H7 (cell line): ENCODE data around the gene HOXA11. TPM values are rescaled to one million over a fixed set of nuclear protein-coding genes. Genes with fewer than 3 reads are reported as not detected.

Source experiments
- DNase-seq: peaks from one replicate; pipeline ENCODE4 v3.0.0; 2012
- H3K27me3 ChIP-seq: 2 replicates; pipeline ENCODE4 v1.6.0; 2011; ENCODE audit warnings: mild to moderate bottlenecking, low read length; ENCODE audit not compliant: control insufficient read depth, insufficient read depth
- H3K36me3 ChIP-seq: replicated peaks from 2 replicates; pipeline ENCODE4 v1.5.1; 2011; ENCODE audit warnings: low read length; ENCODE audit not compliant: control insufficient read depth, insufficient read depth
- H3K4me3 ChIP-seq: 2 replicates; pipeline ENCODE4 v1.5.1; 2011; ENCODE audit warnings: low read depth, mild to moderate bottlenecking, control low read depth, low read length, moderate library complexity; ENCODE audit not compliant: insufficient read depth
- total RNA-seq: library from RNA; depleted of rRNA; stranded (reverse); fragments of >200 nt; shearing (Covaris generic); gene quantifications from 2 replicates; pipeline ENCODE4 v1.2.3, GENCODE V29; 2014

HOXA11 gene
- total RNA-seq, 1 experiment from 2014 or later = not detected

GRCh38 chr7:27200761-27201579 is 15.9 kb upstream of the HOXA11 start:
- H3K4me3 ChIP-seq = no peak overlapping the region

GRCh38 chr7:27199849-27200760 is 15.1 kb upstream of the HOXA11 start, which contains the start of gene HOXA13:
TSS of gene HOXA13 (minus strand) at chr7:27200091. CDS start at chr7:27200077, 14 bp downstream.
- H3K36me3 ChIP-seq = no peaks in the 10 kb centered on the region
- H3K4me3 ChIP-seq = peak within 1 kb of the TSS; percentile 19; the same call in 1 of the 2 replicates
- H3K27me3 ChIP-seq = peaks cover 99% of the 10 kb centered on the region
- peak; percentile 89 for DNase-seq

More at GRCh38 chr7:27200761-27201579, 15.9 kb upstream of the HOXA11 start:
- H3K27me3 ChIP-seq = peaks cover 99% of the 10 kb centered on the region
- DNase-seq = no peak
- no peaks in the 10 kb centered on the region for H3K36me3 ChIP-seq

DNA sequence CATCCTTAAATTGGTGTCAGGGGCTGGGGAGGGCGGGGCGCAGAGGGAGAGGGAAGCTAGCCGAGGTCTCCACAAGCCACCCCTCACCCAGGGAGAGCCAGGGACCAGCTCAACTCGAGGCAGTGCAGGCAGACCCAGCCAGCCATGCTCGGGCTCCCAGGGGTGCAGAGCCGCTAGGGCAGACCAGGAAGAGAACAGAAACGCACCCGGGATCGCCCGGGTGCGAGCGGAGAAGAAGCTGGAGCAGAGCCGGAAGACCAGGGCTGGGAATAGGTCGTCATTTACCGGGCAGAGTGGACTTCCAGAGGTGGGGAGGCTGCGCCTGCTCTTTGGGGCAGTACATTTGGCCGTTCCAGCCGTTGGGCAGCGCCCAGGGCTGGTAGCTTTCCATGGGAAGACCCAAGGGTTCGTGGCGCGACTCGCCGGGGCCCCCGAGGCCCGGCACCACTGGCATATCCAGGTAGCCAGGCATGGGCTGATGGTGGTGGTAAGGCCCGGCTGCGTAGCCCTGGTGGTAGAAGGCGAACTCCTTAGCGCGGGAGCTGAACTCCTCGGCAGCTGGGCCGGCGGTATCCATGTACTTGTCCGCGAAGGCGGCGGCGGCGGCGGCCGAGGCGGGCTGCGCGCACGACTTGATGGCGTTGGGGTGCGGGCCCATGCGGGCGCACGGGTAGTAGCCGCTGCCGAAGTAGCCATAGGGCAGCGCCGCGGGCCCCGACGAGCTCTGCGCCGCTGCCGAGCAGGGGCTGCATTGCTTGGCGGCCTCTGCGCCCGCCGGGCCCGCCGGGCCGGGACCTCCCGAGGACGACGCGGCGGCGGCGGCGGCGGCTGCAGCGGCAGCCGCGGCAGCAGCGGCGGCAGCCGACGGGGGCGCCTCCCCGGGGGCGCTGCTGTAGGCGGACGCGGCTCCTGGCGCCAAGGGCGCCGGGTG is 14.1 kb upstream of the HOXA11 start:
- H3K27me3 ChIP-seq = peaks cover 99% of the 10 kb centered on the region
- H3K4me3 ChIP-seq = no peak overlapping the region
- DNase-seq = peak; percentile 87
- H3K36me3 ChIP-seq = no peaks in the 10 kb centered on the region

DNA sequence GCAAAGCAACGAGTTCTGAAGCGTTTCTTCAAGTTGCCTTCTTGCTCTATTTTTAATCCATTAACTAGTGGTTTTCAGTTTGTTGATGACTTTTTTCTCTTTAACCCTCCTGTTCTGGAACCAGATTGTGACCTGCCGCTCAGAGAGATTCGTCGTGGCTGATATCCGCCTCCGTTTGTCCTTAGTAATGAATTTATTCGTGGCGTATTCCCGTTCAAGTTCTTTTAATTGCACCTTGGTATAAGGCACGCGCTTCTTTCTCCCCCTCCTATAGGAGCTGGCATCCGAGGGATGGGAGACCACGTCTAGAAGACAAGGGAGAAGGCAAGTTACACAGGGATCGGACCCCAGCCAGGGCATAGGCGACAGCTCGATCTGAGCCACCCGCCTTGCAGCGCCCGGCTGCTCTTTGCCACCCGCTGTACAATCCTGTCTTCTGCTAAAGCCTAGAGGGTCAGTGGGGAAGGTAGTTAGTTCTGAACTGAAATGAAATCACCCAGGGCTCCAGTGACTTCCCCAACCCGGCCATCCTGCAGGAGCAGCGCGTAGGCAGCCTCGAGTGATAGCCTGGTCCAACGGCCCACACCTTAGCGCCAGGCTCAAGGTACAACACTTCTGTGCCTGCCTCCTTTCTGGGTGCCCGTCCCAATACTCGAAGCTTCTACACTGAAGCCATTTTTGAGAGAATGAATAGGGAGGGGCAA is 13.3 kb upstream of the HOXA11 start:
- H3K4me3 ChIP-seq = no peak overlapping the region
- H3K27me3 ChIP-seq = peaks cover 99% of the 10 kb centered on the region
- peak; percentile 55 for DNase-seq
- no peaks in the 10 kb centered on the region for H3K36me3 ChIP-seq

- H3K36me3 ChIP-seq = no peaks in the 10 kb centered on the region
Observed at GRCh38 chr7:27197137-27198042, 12.4 kb upstream of the HOXA11 start.

DNA sequence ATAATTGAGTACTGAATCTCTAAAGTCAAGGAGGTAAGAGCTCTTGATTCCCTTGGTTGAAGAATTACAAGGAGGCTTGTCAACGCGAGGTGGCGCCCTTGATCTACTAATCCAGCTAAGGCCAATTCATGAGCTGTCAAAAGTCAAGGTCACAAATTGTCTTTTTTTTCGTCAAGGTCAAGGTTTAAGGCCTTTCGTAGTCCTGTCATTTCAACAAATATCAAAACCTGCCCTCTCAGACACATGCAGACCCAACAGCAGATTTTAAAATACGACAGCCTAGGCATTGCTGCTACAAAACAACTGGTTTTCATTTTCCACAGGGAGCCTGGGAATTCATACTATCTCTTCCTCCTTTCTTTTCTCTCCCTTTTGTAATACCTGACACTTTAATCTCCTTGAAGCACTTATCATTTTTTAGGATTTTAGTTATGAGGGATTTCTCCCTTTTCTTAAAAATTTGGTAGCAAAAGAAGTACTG is 11.3 kb upstream of the HOXA11 start:
- peak; percentile 85 for DNase-seq
- H3K27me3 ChIP-seq = peaks cover 99% of the 10 kb centered on the region

More at GRCh38 chr7:27197137-27198042, 12.4 kb upstream of the HOXA11 start:
- DNase-seq = no peak
- H3K27me3 ChIP-seq = peaks cover 99% of the 10 kb centered on the region
- H3K4me3 ChIP-seq = no peak overlapping the region

DNA sequence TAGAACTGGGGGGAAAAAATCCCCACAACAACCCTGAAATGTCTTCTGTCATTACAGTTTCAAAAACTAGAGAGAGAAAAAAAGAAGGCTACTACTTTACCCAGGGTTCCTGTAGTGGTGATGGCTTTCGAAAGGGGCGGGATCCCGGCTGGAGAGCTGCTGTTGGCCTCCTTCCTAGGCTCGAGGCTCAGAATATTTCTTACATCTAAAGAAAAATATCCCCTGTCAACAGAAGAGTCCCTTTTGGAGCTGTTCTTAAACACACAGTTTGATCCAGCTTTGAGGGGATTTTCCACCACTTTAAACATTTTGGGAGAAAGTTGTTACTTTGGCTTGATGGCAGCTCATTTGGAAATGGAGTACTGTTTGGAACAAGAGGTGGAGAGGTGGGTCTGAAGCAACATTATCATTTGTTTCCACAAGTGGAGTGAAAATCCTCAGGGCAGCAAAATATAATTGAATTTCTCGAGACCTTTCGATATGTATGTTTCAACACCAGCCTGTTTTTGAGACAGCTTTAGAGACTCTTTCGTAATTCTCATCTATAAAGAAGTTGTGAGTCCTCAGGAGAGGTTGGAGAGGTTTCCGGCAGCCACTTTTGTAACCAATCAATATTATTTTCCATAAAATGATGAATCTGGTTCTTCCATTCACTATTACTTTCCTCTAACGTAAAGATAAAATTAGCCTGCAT is 9.8 kb upstream of the HOXA11 start:
- no peak overlapping the region for H3K4me3 ChIP-seq
- DNase-seq = no peak

More for the DNA sequence above, 11.3 kb upstream of the HOXA11 start:
- Histone ChIP-seq H3K4me3 (no peak overlapping the region), H3K36me3 (no peaks in the 10 kb centered on the region)

GRCh38 chr7:27194002-27194352 is 8.9 kb upstream of the HOXA11 start:
- DNase-seq = no peak
- no peaks in the 10 kb centered on the region for H3K36me3 ChIP-seq
- H3K27me3 ChIP-seq = peaks cover 99% of the 10 kb centered on the region
- H3K4me3 ChIP-seq = no peak overlapping the region

More for the DNA sequence above, 9.8 kb upstream of the HOXA11 start:
- Histone ChIP-seq H3K36me3 (no peaks in the 10 kb centered on the region), H3K27me3 (peaks cover 99% of the 10 kb centered on the region)

DNA sequence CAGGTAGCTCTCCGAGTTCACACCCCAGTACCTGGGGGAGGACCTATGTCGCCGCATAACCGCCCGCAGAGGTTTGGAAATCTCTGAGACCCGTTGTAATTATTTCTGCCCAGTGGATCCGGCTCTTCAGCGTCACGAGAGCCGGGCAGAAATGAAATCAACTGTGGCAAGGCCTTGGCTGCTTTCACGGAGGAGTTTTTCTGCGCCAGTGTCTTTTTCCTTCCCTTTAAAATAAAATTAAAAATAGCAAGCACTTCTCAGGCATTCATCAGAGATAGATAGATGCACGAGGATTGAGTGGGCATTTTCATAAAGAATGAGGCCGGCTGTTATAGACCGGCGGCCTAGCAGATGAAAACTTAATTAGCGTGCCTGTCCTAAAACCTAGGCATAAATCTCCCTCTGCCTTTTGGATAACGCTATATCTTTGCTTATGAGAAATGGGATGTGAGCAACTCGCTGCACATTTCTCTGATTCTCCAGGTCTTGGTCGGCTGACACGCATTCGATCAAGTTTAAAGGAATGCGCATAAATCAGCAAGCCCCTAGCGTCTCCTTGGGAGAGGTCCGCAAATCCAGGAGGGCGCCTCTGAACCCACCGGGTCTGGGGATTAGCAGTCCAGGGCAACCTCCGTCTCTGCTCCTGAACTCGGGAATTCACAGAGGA is 8.4 kb upstream of the HOXA11 start:
- Histone ChIP-seq H3K4me3 (no peak overlapping the region), H3K27me3 (peaks cover 99% of the 10 kb centered on the region)

GRCh38 chr7:27192546-27193334 is 7.7 kb upstream of the HOXA11 start:
- peaks cover 99% of the 10 kb centered on the region for H3K27me3 ChIP-seq
- peak; percentile 73 for DNase-seq
- H3K4me3 ChIP-seq = no peak overlapping the region
- no peaks in the 10 kb centered on the region for H3K36me3 ChIP-seq

More for the DNA sequence above, 8.4 kb upstream of the HOXA11 start:
- DNase-seq = peak; percentile 74
- no peaks in the 10 kb centered on the region for H3K36me3 ChIP-seq

- H3K27me3 ChIP-seq = peaks cover 99% of the 10 kb centered on the region
- DNase-seq = peak; percentile 80
Observed at GRCh38 chr7:27191833-27192545, 7.0 kb upstream of the HOXA11 start.

More at GRCh38 chr7:27191833-27192545, 7.0 kb upstream of the HOXA11 start:
- Histone ChIP-seq H3K36me3 (no peaks in the 10 kb centered on the region), H3K4me3 (no peak overlapping the region)
